ENCODE measurements around the gene ZNF549.
"Not testable (repeated sequence)": the region's sequence is repeated elsewhere in the genome, so short reads cannot be mapped to it uniquely, and the experiment has no call there.

ZNF549 gene

DNA sequence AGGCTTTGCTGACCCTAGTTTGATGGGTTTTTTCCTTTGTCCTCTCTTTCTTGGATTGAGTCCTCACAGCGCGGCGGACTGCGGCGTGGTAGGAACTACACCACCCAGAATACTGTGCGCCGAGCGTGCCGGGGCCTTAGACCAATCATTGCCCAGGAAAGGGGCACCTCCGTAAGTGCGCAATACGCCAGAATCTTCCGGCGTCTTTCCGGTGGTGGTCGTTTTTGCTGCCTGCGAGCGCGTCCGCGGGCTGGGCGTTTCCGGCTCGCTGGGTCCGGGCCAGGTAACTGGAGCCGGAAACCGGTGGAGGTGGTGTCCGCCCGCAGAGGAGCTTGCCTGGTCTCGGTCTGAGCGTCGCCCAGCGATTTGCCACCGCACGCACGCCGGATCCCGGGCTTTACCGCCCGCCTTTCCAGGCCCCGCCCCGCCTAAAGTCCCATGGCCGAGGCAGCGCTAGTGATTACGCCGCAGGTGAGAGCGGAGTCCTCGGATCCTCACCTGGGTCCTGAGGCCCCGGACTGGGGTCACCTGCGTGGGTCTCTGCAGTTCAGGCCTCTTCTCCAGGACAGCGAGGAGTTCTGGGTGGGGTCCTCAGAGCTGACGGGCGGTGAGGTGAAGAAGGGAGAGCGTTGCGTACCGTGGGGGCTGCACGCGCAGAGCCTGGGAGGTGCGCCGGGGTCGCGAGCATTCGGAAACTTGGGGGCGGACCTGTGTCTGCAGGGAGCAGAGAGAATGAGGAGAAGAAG is at the start of gene ZNF549:
ZNF549 (plus strand) TSS at position 221 of the 746 bp plus-strand sequence; CDS start at position 439, 218 bp downstream.
- DNase-seq: peak; percentile 82

DNA sequence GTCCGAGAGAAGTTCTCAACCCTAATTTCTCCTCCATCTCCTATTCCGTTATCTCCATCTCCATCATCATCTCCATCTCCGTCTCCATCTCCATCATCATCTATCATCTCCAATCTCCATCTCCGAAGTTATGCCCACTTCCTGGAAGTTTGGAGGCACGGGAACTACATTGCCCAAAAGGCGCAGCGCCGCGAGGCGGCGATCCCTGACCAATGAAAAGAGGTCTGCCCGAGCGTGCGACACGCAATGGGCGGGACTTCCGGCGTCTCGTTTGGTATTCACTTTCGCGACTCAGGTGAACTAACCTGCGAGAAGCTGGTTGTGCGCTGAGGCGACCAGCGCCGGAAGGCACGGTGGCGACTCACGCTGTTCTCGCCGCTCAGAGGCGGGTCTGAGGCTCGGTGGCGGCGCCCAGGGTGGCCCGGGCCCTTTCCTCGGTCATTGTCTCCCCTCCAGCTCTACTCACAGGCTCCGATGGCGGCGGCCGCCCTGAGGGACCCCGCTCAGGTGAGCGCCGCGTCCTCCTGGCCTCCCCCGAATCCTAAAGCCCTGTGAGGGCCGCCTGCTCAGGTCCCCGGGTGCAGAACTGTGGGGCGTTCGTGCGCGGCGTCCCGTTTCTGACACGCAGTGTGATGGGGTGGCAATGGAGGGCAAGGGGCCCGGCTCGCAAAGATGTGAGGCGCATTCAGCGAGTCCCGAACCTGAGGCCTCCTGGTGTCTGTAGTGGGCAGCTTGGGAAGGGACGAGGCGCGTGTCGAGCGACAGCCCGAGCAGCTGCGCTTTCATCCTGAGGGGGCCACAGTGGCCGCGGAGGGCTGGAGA is 39.5 kb upstream of the ZNF549 start, which contains the start of gene ZNF419:
ZNF419 (plus strand) TSS at position 274 of the 822 bp plus-strand sequence; CDS start at position 475, 201 bp downstream.
- DNase-seq: peak; percentile 92

DNA sequence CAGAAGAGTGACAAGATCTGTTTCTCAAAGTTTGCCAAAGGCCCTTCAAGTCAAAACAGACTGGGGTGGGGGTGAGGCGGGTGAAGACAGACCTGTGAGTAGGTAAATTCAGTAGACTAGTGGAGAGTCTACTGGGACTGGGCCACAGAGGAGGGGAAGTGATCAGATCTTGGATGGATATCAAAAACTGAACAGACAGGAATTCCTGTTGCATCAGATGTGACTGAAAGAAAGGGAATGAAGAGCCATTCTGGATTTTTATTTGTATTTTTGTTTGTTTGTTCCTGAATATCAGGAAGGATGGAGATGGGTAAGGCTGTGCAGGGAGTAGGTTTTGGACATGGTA is 38.9 kb upstream of the ZNF549 start:
- not testable (repeated sequence) for DNase-seq

DNA sequence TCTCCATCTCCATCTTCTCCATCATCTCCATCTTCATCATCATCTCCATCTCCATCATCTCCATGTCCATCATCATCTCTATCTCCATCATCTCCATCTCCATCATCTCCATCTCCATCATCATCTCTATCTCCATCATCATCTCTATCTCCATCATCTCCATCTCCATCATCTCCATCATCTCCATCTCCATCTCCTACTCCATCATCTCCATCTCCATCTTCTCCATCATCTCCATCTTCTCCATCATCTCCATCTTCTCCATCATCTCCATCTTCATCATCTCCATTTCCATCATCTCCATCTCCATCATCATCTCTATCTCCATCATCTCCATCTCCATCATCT is 27.9 kb upstream of the ZNF549 start:
- DNase-seq: not testable (repeated sequence)

DNA sequence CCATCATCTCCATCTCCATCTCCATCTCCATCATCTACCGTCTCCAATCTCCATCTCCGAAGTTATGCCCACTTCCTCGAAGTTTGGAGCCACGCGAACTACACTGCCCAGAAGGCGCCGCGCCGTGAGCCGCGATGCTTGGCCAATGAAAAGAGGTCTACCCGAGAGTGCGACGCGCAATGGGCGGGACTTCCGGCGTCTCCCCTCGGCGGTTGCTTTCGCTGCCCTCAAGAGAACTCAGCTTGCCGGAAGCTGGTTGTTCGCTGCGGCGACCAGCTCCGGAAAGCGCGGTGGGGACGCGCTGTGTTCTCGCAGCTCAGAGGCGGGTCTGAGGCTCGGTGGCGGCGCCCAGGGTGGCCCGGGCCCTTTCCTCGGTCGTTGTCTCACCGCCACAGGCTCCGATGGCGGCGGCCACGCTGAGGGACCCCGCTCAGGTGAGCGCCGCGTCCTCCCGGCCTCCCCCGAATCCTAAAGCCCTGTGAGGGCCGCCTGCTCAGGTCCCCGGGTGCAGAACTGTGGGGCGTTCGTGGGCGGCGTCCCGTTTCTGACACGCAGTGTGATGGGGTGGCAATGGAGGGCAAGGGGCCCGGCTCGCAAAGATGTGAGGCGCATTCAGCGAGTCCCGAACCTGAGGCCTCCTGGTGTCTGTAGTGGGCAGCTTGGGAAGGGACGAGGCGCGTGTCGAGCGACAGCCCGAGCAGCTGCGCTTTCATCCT is 27.3 kb upstream of the ZNF549 start, which contains the start of gene ZNF773:
ZNF773 (plus strand) TSS at position 259 of the 716 bp plus-strand sequence; CDS start at position 402, 143 bp downstream.
- peak; percentile 86 for DNase-seq

DNA sequence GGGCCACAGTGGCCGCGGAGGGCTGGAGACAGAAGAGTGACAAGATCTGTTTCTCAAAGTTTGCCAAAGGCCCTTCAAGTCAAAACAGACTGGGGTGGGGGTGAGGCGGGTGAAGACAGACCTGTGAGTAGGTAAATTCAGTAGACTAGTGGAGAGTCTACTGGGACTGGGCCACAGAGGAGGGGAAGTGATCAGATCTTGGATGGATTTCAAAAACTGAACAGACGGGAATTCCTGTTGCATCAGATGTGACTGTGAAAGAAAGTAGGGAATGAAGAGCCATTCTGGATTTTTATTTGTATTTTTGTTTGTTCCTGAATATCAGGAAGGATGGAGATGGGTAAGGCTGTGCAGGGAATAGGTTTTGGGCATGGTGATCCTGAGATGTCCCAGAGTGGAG is 26.8 kb upstream of the ZNF549 start:
- not testable (repeated sequence) for DNase-seq

DNA sequence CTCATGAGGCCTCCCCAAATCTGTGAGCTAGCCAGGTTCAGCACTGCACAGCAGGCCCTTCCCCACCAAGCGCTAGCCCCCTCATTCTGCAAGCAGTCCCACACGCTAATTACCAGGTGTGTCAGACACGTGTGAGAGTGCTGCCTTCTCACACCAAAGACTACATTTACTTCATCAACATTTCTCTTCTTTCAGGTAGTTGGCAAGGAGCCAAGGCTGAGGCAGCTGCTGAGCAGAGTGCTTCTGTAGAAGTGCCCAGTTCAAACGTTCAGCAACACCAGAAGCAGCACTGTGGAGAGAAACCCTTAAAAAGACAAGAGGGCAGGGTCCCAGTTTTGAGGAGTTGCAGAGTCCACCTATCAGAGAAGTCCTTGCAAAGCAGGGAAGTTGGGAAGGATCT is 21.0 kb upstream of the ZNF549 start:
- no peak for DNase-seq

DNA sequence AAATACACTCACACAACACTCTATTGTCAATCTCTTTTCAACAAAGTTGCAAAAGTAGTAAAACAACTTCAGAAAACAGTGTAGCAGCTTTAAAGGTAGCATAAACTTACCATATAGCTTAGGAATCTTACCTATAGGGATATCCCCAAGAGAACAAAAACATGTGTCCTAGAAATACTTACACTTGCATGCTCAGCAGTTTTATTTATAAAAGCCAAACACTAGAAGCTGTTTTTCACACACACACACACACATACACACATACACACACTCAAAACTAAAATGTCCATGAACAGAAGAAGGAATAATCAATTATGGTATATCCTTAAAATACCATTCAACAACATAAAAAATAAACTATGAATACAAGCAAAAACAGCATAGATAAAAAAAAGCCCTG is 15.7 kb upstream of the ZNF549 start:
- DNase-seq: no peak

DNA sequence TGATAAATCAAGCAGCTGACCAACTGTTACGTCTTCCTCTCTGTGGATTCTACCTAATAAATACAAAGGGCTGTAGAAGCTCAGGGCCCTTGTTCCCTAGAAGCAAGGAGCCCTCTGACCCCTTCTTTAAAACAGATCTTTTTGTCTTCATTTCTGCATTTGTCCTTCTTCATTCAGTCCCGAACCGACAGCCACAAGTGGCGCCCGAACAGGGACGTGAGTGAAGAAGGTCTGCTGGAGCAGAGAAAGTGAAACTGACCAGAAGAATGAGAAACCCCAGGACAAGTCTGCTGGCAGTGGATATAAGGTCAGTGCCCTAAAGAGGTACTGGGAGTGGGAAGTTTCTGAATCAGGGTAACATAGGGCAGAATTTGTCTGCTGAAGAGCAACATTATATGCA is 14.3 kb upstream of the ZNF549 start:
- DNase-seq: no peak

DNA sequence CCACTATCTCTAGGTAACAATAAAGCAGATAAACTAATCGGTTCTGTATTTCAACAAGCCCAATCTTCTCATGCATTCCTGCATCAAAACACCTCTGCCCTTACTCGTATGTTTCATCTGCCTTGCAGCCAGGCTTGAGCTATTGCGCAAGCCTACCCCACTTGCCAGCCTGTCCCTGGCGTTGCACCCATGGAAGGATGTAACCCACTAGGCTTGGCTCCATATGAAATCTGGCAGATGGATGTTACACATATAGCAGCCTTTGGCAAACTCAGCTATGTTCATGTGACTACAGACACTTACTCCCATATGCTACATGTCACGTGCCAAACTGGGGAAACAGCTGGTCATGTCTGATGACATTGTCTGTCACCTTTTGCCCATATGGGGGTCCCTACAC is 11.9 kb upstream of the ZNF549 start:
- DNase-seq: no peak

DNA sequence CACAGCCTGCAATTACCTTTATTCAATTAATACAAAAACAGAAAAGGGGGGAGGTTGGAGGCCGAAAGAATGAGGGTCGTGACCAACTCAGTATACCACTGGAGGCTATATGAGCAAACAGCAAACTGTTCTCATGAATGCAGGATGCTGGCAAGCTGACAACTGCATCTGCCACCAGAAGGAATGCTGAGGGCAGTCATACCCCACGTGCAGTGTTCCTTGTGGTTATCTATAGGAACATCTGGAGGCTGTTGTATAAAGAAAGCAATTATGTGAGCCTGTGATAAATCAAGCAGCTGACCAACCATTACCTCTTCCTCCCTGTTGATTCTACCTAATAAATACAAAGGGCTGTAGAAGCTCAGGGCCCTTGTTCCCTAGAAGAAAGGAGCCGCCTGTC is 9.1 kb upstream of the ZNF549 start:
- not testable (repeated sequence) for DNase-seq

DNA sequence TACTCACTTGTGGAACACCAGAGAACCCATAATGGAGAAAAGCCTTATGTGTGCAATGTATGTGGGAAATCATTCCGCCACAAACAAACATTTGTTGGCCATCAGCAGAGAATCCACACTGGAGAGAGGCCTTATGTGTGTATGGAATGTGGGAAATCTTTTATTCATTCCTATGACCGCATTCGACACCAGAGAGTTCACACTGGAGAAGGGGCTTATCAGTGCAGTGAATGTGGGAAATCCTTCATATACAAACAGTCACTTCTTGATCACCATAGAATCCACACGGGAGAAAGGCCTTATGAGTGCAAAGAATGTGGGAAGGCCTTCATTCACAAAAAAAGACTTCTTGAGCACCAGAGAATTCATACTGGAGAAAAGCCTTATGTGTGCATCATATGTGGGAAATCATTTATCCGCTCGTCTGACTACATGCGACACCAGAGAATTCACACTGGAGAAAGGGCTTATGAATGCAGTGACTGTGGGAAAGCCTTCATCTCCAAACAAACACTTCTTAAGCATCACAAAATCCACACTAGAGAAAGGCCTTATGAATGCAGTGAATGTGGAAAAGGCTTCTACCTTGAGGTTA is 10.9 kb downstream of the ZNF549 start:
- no peak for DNase-seq

DNA sequence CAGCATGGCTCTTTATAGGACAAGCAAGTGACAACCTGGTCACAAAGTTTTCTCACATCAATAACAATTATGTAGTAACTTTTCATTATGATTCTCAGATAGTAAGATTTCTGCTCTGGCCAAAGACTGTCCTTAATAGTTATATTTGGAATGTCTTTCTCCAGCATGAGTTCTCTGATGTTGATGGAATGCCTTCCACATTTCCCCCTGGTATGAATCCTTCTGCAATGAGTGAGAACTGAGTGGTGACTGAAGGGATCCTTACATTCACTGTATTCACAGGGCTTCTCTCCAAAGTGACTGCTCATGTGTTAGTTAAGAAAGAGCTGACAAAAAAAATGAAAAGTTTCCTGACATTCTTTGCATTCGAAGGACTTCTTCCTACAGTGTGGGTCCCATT is 19.4 kb downstream of the ZNF549 start:
- no peak for DNase-seq

DNA sequence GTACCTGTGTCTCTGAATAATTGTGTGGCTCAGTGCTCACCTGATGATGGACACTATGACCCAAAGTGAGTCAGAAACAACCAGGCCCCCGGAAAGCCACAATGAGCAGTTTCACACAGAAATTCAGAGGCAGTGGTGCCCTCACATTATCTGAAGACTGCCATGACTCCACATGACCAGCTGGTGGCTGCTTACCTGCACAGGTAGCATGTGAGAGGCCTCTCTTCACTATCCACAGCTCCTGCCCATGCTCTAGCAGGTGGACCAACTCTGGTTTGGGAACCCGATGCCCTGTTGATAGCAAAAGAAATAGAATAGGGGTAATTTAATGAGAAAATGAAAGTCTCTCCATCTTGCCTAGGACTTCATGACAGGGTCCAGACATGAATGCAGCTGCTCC is 25.3 kb downstream of the ZNF549 start:
- no peak for DNase-seq

DNA sequence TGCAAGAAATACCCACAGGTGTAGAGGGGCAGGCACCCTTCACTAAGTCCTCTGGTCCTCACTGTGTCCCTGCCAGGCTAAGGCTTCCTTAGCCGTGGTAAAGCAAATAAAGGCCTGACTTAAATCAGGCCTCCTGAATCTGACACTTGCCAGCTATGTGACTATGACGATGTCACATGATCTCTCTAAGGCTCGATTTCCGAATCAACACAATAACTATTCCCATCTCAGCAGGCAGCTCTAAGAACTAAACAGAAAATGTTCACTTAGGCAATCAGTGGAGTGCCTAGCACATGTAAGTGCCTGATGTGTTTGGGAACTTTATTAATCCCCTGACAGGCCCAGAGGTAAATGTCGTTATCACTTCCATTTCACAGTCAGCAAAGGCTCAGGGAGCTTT is 30.5 kb downstream of the ZNF549 start:
- no peak for DNase-seq

DNA sequence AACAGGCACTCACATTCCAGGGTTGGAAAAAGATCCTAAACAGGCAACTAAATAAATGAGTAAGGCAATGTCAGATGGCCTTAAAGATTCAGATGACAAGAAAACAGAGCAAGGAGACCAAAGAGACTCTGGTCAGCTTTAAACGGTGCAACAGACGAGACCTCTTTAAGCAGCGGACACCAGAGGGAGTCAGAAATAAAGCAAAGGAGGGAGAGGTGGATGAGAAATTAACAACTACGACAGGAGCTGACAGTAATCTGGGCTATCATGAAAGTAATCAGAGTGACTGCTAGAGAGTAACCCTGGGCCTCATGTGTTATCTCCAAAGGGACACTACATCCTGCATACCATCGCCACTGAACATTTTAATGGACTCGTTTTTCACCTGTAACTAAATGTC is 31.4 kb downstream of the ZNF549 start:
- DNase-seq: no peak

DNA sequence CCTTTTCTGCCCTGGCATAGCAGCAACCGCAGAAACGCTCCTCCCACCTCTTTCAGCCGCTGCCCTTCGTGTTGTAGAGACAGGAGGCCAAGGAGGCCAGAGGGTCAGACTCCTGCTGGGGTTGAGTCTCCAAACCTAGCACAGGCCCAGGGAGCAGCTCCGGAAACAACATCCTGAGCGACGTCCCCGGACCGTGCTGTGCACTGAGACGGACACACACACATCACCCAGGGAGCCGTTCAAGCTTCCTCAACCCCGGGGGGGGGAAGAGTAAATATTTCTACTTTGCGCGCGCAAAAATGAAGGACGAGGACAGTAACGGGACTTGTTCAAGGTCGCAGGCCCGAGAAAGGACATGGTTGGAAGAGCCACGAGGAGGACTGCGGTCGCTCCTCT is 31.9 kb downstream of the ZNF549 start:
- no peak for DNase-seq

DNA sequence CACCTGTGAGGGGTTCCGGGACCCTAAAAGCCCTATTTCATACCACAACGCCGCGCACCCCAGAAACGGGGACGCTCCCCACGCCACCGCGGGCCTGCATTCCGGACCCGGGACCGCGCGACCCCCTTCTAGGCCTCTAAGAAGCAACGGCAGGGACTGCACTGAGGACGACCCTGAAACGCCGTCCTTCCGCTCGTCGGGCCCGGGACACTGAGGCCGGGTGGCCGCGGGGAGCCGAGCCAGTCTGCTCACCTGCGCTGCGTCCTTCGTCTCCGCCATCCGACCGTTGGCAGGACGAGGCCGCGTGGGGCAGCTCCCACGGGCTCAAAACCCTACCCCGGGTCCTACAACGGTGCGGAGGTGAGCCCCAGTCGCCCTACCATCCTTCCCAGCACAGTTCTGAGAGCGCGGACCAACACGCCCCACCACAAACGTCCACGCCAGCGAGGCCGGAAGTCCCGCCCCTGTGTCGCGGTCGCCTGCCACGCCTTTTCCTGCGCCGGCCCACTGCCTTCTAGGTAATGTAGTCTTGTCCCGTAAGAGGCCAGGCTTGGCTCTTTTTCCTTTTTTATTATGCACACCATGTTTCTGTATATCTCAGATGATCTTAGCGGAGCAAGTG is 32.4 kb downstream of the ZNF549 start, which contains the start of gene ZNF550:
ZNF550 (minus strand) TSS at position 460 of the 622 bp plus-strand sequence; CDS start at position 279, 181 bp downstream.
- peak; percentile 87 for DNase-seq

DNA sequence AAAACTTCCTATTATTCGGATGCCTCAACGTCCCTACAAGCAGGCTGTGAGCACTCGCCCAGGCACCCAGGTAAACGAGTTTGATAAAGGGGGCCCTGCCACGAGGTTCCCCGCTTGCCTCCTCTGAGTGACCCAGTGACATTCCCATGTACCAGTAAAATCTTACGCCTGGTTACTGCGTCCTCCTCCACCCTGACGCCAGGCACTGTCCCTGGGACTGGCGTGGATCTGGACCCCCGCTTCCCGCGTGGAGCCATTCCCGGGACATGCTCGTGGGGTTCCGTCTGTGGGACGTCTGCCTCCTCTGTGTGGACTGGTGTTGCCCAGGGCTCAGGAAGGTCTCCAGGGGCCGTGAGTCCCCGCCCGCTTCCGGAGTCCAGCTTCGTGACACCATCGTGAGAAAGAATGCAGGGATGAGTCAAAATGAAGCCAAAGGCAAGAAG is 32.9 kb downstream of the ZNF549 start:
- no peak for DNase-seq

DNA sequence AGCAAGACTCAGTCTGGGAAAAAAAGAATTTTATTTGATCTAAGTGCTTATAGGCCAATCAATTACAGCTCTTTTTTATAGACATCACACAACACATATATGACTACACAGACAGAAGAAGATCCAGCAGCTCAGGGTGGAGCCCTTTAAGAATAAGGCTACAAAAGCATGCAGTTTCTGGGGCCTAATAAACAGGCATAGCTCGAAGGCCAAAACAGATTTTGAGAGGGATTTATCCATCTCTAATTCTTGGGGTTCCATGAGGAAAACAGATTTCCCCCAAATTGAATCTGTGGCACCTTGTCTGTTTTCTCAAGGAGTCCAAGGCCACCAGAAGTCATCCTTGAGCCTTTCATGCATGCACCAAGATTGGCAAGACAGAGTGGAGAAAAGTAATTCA is 36.4 kb downstream of the ZNF549 start:
- DNase-seq: no peak

DNA sequence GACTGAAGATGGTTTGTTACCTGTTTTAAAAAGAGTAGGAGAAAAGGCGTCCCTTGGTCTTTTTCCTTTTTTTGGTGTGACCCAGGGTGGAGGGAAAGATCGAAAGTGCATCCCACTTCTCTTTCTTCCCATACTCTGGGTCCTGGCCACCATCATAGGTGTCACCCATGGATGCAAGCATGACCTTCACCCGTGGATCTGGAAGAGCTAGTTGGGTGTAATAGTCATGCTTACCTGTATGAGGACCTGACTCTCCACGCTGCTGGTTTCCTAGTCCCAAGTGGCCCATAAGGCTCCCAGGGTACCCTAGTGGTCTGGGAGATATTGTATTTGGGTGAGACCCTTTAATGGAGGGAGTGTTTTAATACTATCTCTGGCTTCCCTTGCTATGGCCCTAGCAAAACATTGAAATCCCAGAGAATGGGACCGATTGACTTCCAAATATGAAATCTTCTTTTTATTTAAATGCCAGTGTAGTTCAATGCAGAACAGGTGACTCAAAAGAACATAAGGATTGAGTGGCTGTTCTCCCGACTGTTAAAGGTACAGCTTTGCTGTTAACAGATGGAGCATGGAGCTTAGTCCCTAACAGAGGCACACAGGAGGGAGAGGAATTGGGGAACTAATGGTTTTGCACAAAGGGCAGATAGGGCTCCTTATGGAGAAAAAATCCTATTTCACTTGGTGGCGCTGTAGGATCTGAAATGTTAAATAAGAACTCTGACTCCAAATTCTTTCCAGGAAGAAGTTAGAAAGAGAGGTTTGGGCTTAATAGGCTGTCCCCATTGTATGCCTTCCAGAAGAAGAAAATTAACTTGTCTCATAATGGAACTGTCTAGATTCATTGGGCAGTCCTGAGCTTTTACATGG is 39.5 kb downstream of the ZNF549 start:
- no peak for DNase-seq
